NAMALWA (cell line): ENCODE results near the gene BAZ1B.
"Not testable (repeated sequence)": the region's sequence is repeated elsewhere in the genome, so short reads cannot be mapped to it uniquely, and the experiment has no call there.

ENCODE experiments used
- DNase-seq: peaks from one replicate; pipeline ENCODE4 v3.0.0-alpha.2; 2015; ENCODE audit warnings: low spot score

Gene BAZ1B

DNA sequence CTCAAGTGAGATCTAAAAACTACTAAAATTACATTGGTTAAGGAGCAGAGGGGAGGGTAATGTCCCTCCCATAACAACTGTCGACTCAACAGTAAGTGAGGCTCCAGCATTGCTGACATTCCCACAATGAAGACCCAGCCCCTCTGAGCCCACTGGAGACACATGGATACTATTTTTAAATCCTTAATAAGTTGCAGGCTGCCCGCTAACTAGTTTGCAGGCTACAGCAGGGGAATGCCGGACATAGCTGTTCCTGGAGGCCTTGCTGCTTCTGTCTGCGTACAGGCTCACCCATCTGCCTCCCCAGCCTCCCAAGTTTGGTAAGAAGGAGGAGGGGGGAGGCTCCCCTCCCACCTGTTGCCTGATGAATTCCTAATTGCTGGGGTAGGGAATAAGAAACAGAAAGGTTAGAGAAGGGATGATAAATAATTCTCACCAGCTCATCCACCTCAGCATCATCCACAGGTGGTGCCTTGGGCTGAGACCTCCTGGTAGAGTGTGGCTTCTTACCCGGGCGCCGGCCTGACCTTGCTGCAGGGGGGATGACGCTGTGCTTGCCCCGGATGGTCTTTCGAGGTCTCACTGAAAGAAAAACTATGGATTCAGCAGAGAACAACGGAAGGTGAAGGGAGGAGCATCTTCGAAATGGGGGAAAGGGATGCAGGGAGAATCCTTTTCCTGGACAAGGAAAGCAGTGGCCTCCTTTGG is 78.4 kb downstream of the BAZ1B start:
- no peak for DNase-seq

- no peak for DNase-seq
Observed at GRCh38 chr7:73442903-73443500, 79.1 kb downstream of the BAZ1B start.

DNA sequence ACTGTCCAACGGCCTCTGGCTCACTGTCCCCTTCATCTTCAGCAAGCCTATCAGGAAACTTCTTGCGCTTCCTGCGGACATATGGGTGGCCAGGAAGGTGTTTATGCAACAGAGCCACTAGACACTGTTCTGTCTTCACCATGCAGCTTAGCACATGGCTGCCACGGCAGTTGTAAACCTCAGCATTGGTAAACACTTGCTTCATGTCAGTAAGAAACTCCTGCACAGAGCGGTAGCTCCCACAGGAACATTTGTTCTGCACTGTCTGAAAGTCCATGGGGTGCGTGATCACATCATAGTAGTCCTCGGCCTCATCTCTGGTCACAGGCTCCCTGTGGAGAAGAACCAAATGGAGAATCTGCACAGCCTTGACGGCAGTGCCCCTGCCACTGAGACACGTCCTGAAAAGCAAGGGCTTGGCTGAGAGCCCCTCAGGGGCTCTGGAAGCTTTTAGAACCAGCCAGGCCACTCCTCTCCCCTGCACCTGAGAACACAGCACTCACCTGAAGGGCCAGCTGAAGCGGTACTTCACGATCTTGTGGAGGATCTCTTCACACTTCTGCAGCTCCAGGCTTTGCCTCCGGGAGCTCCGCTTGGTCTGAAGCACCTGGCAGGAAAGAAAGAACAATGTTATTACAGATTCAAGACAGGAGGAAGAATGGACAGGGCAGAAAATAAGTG is 79.7 kb downstream of the BAZ1B start:
- no peak for DNase-seq

- no peak for DNase-seq
Observed at GRCh38 chr7:73439410-73439704, 82.7 kb downstream of the BAZ1B start.

GRCh38 chr7:73438547-73439409 is 83.3 kb downstream of the BAZ1B start:
- DNase-seq = no peak

DNA sequence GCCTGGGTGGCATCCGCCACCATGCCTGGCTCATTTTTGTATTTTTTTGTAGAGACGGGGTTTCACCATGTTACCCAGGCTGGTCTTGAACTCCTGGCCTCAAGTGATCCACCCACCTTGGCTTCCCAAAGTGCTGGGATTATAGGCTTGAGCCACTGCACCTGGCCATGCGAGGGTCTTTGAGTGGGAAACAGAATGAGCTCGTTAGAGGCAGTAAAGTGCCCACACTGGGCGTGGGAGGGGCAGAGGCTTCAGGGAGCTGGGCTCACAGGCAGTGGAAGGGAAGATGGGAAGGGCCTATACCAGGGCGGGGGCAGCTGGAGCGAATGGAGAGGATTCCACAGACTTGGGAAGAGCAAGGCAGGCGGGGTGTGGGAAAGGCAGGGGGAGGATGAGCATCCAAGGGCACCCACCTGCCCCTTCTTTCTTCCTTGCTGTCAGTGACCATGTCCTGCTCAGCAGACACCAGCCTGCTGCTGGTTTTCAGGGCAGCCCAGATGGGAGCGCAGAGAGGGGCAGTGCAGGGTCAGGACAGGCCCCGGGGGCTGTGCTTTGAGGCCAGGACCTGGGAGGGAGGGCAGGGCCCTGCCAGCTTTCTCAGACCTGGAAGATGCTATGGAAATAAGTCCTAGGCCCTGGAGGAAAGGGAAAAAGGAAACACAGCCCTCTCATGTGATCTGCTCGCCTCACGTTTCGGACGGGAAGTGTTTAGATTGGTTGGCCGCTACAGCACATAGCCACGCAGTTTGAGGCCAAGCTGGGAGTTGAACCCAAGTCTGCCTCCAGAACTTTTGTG is 84.3 kb downstream of the BAZ1B start:
- no peak for DNase-seq

DNA sequence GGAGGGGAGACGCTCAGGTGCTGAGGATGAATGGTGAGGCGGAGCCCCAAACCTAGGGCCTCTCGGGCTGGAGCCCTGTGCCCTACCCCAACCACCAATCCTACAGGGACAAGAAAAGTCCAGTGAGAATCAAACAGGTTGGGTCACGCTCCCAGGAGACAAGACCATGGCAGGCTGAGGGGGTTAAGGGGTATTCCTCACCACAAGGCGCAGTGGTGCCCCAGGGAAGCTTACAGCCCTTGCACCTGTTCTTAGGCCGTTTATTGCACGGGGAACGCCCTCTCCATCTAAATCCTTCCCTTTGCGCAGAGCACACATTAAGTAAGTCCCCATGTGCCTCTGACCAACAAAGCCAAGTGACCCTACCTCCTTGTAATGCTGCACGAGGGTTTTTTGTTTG is 85.0 kb downstream of the BAZ1B start:
- DNase-seq = no peak

DNA sequence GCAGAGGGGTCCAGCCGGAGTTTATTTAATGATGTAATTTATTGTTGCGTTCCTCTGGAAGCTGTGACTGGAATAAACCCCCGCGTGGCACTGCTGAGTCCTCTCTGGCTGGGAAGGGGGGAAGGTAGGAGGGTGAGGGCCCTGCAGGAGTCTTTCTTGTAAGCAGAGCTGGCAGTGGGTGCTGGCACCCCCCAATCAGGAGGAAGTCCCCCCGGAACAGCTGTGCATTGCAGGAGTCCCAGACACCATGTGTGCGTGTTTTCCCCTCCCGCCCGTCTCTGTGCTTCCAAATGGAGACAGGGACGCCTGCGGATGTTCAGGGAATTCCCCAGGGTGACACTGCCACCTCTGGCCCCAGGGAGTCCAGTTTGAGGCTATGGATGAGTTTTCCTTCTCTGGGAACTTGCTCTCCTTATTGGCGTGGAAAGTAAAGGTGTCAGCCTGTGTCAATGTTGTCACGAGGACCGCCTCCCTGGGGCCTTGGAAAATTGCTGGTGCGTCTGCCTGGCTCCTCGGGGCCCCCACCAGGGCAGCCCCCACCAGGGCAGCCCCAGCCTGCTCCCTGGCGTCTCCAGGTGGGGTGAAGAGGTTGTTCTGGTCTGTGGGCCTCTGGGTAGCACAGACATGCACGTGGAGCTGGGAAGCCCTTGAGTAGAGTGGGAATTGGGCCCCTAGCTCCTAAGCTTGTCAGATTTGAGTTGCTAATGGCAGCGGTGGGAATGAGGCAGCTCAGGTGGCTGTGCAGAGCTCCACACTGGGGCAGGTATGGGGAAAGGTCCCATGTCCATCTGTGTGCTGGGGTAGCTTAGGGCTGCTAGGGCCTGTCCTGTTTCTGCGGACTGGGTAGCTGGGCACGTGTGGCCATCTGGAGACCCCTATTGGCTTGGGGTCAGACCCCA is 85.8 kb downstream of the BAZ1B start:
- DNase-seq = no peak

DNA sequence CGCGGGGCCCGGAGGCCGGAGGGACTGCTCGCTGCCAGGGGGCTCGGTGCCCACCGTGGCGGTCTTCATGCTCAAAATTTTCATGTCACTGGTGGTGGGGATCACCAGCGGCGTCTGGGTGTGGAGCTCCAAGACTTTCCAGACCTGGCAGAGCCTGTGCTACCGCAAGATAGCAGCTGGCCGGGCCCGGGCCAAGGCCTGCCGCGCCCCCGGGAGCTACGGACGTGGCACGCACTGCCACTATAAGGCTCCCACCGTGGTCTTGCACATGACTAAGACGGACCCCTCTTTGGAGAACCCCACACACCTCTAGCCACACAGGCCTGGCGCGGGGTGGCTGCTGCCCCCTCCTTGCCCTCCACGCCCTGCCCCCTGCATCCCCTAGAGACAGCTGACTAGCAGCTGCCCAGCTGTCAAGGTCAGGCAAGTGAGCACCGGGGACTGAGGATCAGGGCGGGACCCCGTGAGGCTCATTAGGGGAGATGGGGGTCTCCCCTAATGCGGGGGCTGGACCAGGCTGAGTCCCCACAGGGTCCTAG is 86.6 kb downstream of the BAZ1B start:
- DNase-seq = no peak

- no peak for DNase-seq
Observed at GRCh38 chr7:73434701-73435069, 87.4 kb downstream of the BAZ1B start.

DNA sequence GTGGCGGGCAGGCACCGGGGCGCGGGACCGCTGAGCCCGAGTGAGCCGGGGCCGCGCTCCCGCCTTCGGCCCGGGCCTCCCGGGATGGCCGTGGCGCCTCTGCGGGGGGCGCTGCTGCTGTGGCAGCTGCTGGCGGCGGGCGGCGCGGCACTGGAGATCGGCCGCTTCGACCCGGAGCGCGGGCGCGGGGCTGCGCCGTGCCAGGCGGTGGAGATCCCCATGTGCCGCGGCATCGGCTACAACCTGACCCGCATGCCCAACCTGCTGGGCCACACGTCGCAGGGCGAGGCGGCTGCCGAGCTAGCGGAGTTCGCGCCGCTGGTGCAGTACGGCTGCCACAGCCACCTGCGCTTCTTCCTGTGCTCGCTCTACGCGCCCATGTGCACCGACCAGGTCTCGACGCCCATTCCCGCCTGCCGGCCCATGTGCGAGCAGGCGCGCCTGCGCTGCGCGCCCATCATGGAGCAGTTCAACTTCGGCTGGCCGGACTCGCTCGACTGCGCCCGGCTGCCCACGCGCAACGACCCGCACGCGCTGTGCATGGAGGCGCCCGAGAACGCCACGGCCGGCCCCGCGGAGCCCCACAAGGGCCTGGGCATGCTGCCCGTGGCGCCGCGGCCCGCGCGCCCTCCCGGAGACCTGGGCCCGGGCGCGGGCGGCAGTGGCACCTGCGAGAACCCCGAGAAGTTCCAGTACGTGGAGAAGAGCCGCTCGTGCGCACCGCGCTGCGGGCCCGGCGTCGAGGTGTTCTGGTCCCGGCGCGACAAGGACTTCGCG is 88.0 kb downstream of the BAZ1B start:
- no peak for DNase-seq

DNA sequence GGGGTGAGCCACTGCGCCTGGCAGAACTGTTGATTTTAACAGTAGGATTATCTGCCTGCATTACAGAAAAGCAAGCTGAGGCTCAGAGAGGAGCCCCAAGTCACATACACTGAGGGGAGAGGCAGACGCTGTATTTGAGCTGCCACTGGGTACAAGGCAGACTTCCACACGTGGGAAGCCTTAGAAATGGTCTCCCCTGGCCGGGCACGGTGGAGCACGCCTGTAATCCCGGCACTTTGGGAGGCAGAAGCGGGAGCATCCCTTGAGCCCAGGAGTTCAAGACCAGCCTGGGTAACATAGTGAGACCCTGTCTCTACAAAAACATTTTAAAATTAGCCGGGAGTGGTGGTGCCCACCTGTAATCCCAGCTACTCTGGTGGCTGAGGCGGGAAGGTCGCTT is 89.4 kb downstream of the BAZ1B start:
- DNase-seq = no peak

DNA sequence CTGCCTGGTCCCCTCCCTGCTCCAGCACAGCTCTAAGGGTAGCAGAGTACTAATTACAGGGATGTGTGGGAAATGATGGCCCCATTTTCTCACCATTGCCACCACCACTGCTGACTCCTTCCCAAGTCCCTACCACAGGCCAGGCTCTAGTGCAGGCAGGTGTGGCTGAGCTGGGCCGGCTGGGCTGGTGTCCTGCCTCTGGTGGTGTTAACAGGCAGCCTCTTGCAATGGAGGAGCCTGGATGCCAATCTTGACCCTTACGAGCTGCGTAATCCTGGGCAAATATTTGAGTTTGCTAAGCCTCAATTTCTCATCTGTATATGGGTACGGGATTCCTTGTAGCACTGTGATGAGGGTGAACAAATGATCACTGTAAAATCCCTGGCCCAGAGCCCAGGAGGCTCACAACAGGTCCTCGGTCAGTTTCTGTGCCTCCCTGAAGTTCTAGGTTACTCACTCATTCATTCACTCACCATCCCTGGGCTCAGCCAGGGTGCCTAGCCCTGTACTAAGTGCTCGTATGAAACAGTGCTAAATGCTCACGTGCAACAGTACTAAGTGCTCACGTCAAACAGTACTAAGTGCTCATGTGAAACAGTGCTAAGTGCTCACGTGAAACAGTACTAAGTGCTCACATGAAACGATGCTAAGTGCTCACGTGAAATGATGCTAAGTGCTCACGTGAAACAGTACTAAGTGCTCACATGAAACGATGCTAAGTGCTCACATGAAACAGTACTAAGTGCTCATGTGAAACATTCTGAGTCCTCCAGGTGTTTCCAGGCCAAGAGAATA is 90.9 kb downstream of the BAZ1B start:
- DNase-seq = no peak

DNA sequence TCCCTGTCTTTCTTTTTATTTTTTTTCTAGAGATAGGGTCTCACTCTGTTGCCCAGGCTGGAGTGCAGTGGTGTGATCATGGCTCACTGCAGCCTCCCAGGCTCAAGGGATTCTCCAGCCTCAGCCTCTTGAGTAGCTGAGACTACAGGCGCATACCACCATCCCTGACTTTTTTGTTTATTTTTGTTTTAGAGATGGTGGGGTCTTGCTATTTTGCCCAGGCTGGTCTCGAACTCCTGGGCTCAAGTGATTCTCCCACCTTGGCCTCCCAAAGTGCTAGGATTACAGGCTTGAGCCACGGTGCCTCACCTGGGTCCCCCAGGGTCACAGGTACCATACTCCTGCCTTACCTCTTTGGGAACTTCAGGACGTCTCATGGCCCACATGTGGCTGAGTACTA is 91.6 kb downstream of the BAZ1B start:
- not testable (repeated sequence) for DNase-seq

DNA sequence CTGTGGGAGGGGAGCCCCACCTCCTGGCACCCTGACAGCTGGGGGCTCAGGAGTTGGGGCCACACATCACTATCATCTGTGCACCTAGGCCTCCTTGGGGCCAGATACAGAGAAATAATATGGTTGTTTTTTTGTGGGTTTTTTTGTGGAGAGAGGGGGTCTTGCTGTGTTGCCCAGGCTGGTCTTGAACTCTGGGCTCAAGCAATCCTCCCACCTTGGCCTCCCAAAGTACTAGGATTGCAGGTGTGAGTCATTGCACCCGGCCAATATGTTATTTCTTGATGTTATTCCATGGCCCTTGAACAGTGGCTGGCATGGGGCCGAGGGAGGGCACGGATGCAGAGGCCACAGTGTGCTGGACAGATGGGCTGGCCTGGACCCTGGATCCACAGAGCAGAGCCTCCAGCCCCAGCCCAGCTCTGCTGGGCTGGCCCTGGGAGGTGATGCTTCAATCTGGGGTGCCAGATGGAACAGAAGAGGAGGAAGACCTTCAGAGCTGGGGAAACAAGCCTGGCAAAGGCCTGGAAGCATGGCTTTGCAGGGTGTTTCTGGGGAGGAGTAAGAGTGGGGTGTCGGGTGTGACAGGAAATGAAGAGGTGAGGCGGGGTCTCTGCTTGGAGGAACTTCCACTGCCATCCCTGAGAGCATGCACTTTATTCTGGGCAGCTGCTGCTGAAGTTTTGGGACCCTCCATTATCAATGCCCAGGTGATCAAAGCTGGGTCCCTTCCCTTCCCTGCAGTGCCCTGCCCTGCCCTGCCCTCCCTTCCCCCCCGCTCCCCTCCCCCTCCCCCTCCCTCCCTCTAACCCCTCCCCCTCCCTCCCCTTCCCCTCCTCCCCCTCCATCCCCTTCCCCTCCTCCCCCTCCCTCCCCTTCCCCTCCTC is 92.2 kb downstream of the BAZ1B start:
- no peak for DNase-seq

- no peak for DNase-seq
Observed at GRCh38 chr7:73429215-73429614, 92.9 kb downstream of the BAZ1B start.

DNA sequence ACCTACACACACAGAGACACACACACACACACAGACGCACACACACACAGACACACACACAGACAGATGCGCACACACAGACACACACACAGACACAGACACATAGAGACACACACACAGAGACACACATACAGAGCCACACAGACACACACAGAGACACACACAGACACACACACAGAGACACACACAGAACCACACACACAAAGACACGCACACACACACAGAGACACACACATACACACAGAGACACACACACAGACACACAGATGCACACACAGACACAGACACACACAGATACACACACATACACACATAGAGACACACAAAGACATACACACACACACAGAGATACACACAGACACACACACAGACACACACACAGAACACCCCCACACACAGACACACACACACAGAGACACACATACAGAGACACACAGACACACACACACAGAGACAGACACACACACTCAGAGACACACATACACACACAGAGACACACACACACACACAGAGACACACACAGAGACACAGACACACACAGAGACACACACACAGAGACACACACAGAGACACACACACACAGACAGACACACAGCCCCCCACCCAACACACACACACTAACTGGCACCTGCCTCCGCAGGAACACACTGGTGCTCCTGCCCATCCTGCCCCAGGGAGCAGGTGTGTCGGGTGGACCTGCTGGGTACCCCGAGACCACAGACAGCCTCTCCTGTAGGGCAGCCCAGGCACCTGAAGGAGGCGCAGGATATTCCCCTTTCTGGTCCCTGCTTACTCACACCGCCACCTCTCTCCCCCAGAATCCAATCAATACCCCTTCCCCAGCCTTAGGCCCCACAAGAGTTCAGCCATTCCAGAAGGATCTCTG is 93.9 kb downstream of the BAZ1B start:
- no peak for DNase-seq
